H1 (cell line): ENCODE measurements around the gene TMEM238. TPM values are rescaled to one million over a fixed set of nuclear protein-coding genes. Genes with fewer than 3 reads are reported as not detected.

Experiments
- SRF ChIP-seq: IDR thresholded peaks from 2 replicates; pipeline ENCODE4 v1.6.1; 2011; ENCODE audit warnings: mild to moderate bottlenecking, low read depth, low read length, moderate library complexity
- SUZ12 ChIP-seq: fragments of 200-600 bp; sonication (generic); IDR thresholded peaks from 2 replicates; pipeline ENCODE4 v1.6.1; 2012; ENCODE audit warnings: mild to moderate bottlenecking, inconsistent platforms, low read length, moderate library complexity, mixed read lengths
- polyA plus RNA-seq, 7 experiments: library from polyadenylated mRNA; depleted of rRNA in 3 of 7; stranded (reverse) in 5 of 7; unstranded in 2 of 7; fragments of >200 nt in 5 of 7; fragments of 200-250 nt in 2 of 7; gene quantifications; 1 replicate in 5 of 7; 2 replicates in 1 of 7; 4 replicates in 1 of 7; pipeline versions ENCODE4 v1.2.1 to v1.2.3, GENCODE V29; 2011 to 2013; ENCODE audit warnings: missing spikeins in 2 of 7, mixed read lengths in 2 of 7
- total RNA-seq: library from RNA; stranded (reverse); fragmentation: NEBNext Ultra II Directional; extraction: Animal tissue kit (Norgen Biotek cat#: 25700); gene quantifications from 2 replicates; pipeline ENCODE4 v1.2.1, GENCODE V29; 2021
- TF ChIP-seq, protein P1 (sequence below): fragments of 300-600 bp; sonication (generic); IDR thresholded peaks from 2 replicates; pipeline ENCODE4 v1.7.1; 2012; ENCODE audit warnings: low read length, moderate library complexity, mild to moderate bottlenecking, inconsistent platforms; ENCODE audit not compliant: insufficient replicate concordance
- TF ChIP-seq, protein P2 (sequence below): IDR thresholded peaks from 2 replicates; pipeline ENCODE4 v1.6.1; 2012; ENCODE audit warnings: inconsistent platforms

Gene TMEM238
- total and polyA plus RNA-seq, 2 of the 8 experiments (the other 6 are each of a cell fraction or from before 2014, with no cell fraction given) = 0.53 to 3.8 TPM

GRCh38 chr19:55419624-55420236 is 35.6 kb upstream of the TMEM238 start (continued):
- TF ChIP-seq, protein P1, sequence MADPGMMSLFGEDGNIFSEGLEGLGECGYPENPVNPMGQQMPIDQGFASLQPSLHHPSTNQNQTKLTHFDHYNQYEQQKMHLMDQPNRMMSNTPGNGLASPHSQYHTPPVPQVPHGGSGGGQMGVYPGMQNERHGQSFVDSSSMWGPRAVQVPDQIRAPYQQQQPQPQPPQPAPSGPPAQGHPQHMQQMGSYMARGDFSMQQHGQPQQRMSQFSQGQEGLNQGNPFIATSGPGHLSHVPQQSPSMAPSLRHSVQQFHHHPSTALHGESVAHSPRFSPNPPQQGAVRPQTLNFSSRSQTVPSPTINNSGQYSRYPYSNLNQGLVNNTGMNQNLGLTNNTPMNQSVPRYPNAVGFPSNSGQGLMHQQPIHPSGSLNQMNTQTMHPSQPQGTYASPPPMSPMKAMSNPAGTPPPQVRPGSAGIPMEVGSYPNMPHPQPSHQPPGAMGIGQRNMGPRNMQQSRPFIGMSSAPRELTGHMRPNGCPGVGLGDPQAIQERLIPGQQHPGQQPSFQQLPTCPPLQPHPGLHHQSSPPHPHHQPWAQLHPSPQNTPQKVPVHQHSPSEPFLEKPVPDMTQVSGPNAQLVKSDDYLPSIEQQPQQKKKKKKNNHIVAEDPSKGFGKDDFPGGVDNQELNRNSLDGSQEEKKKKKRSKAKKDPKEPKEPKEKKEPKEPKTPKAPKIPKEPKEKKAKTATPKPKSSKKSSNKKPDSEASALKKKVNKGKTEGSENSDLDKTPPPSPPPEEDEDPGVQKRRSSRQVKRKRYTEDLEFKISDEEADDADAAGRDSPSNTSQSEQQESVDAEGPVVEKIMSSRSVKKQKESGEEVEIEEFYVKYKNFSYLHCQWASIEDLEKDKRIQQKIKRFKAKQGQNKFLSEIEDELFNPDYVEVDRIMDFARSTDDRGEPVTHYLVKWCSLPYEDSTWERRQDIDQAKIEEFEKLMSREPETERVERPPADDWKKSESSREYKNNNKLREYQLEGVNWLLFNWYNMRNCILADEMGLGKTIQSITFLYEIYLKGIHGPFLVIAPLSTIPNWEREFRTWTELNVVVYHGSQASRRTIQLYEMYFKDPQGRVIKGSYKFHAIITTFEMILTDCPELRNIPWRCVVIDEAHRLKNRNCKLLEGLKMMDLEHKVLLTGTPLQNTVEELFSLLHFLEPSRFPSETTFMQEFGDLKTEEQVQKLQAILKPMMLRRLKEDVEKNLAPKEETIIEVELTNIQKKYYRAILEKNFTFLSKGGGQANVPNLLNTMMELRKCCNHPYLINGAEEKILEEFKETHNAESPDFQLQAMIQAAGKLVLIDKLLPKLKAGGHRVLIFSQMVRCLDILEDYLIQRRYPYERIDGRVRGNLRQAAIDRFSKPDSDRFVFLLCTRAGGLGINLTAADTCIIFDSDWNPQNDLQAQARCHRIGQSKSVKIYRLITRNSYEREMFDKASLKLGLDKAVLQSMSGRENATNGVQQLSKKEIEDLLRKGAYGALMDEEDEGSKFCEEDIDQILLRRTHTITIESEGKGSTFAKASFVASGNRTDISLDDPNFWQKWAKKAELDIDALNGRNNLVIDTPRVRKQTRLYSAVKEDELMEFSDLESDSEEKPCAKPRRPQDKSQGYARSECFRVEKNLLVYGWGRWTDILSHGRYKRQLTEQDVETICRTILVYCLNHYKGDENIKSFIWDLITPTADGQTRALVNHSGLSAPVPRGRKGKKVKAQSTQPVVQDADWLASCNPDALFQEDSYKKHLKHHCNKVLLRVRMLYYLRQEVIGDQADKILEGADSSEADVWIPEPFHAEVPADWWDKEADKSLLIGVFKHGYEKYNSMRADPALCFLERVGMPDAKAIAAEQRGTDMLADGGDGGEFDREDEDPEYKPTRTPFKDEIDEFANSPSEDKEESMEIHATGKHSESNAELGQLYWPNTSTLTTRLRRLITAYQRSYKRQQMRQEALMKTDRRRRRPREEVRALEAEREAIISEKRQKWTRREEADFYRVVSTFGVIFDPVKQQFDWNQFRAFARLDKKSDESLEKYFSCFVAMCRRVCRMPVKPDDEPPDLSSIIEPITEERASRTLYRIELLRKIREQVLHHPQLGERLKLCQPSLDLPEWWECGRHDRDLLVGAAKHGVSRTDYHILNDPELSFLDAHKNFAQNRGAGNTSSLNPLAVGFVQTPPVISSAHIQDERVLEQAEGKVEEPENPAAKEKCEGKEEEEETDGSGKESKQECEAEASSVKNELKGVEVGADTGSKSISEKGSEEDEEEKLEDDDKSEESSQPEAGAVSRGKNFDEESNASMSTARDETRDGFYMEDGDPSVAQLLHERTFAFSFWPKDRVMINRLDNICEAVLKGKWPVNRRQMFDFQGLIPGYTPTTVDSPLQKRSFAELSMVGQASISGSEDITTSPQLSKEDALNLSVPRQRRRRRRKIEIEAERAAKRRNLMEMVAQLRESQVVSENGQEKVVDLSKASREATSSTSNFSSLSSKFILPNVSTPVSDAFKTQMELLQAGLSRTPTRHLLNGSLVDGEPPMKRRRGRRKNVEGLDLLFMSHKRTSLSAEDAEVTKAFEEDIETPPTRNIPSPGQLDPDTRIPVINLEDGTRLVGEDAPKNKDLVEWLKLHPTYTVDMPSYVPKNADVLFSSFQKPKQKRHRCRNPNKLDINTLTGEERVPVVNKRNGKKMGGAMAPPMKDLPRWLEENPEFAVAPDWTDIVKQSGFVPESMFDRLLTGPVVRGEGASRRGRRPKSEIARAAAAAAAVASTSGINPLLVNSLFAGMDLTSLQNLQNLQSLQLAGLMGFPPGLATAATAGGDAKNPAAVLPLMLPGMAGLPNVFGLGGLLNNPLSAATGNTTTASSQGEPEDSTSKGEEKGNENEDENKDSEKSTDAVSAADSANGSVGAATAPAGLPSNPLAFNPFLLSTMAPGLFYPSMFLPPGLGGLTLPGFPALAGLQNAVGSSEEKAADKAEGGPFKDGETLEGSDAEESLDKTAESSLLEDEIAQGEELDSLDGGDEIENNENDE = no peak
- TF ChIP-seq, protein P2, sequence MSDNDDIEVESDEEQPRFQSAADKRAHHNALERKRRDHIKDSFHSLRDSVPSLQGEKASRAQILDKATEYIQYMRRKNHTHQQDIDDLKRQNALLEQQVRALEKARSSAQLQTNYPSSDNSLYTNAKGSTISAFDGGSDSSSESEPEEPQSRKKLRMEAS = no peak
- no peak for TF ChIP-seq SRF
- TF ChIP-seq SUZ12 = no peak
- TF ChIP-seq, all 59 proteins: peak for 0
